Subcutaneous abdominal adipose tissue (tissue), 5 donors: ENCODE data around the gene UCK2.

Experiments used
- H3K27ac ChIP-seq: one replicate; pipeline ENCODE4 v1.7.0; 2013; ENCODE audit warnings: low read depth, mild to moderate bottlenecking, inconsistent platforms, low read length, moderate library complexity
- H3K27me3 ChIP-seq, 5 donors: one replicate each; pipeline ENCODE4 v1.7.0; 2013; ENCODE audit warnings: low read length in 5 of 5, inconsistent platforms in 1 of 5; ENCODE audit not compliant: control insufficient read depth in 5 of 5, insufficient read depth in 4 of 5
- H3K36me3 ChIP-seq, 5 donors: one replicate each; pipeline ENCODE4 v1.7.0; 2013; ENCODE audit warnings: low read length in 5 of 5; ENCODE audit not compliant: control insufficient read depth in 5 of 5, insufficient read depth in 5 of 5
- H3K4me1 ChIP-seq, 5 donors: one replicate each; pipeline ENCODE4 v1.7.0; 2013; ENCODE audit warnings: low read length in 5 of 5, mild to moderate bottlenecking in 3 of 5, moderate library complexity in 1 of 5; ENCODE audit not compliant: control insufficient read depth in 5 of 5, insufficient read depth in 5 of 5
- H3K4me3 ChIP-seq, 5 donors: one replicate each; pipeline ENCODE4 v1.7.0; 2013; ENCODE audit warnings: low read length in 5 of 5, low read depth in 1 of 5
- H3K9ac ChIP-seq, 5 donors: one replicate each; pipeline ENCODE4 v1.7.0; 2013; ENCODE audit warnings: low read length in 5 of 5, mild to moderate bottlenecking in 4 of 5, moderate library complexity in 3 of 5
- H3K9me3 ChIP-seq, 5 donors: one replicate each; pipeline ENCODE4 v1.7.0; 2013; ENCODE audit warnings: low read length in 5 of 5; ENCODE audit not compliant: control insufficient read depth in 5 of 5
- donor health status: healthy.
- donor health status: healthy.
- donor health status: healthy.
- donor health status: healthy.
- donor health status: healthy.

The UCK2 gene

GRCh38 chr1:165843304-165843703 lies 15.9 kb downstream of the UCK2 start:
- Histone ChIP-seq H3K4me1 (peaks cover 0 to 10% (median 9%) of the 10 kb centered on the region in 5 donors), H3K27me3 (no peaks in the 10 kb centered on the region), H3K27ac (no peak overlapping the region), H3K36me3 (no peaks in the 10 kb centered on the region), H3K9ac (no peak overlapping the region), H3K4me3 (no peak overlapping the region), H3K9me3 (no peaks in the 10 kb centered on the region)

DNA sequence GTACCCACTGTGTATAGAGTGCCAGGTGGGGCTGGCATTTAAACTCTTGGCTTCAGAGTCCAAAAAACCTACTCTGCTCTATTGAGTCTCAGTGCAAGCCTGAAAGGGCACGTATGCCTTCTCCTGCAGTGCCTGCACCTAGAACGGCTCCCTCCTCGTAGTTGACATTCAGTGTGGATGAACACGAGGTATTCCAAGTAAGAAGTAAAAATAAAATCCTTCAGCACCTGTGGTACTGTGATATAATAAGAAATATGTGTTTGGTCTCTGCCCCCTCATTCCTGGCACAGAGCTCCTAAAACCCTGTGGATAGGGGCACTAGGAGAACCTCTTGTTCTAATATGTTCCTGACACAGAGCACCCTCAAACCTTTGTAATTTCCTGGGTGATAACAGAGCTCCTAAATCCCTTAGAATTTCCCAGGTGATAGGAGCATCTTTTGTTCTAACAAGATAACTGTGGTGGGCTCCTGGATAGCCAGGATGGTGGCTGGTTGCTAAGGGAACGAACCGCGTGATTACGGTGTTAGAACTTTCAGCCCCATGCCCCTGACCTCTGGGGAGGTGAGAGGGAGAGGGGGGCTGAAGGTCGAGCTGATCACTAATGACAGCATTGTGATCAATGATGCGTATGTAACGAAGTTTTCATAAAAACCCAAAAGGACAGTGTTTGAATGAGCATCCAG lies 16.8 kb downstream of the UCK2 start:
- no peaks in the 10 kb centered on the region for H3K9me3 ChIP-seq
- H3K4me1 ChIP-seq = peaks cover 0 to 12% (median 9%) of the 10 kb centered on the region in 5 donors
- H3K27me3 ChIP-seq = no peaks in the 10 kb centered on the region
- H3K36me3 ChIP-seq = no peaks in the 10 kb centered on the region
- H3K27ac ChIP-seq = no peak overlapping the region
- no peak overlapping the region for H3K4me3 ChIP-seq
- no peak overlapping the region for H3K9ac ChIP-seq

- H3K27me3 ChIP-seq = no peaks in the 10 kb centered on the region
- no peak overlapping the region for H3K4me3 ChIP-seq
- no peaks in the 10 kb centered on the region for H3K9me3 ChIP-seq
- no peak overlapping the region for H3K9ac ChIP-seq
- H3K4me1 ChIP-seq = peaks cover 0 to 17% (median 9%) of the 10 kb centered on the region in 5 donors
- no peaks in the 10 kb centered on the region for H3K36me3 ChIP-seq
- H3K27ac ChIP-seq = no peak overlapping the region
These were observed 17.5 kb downstream of the UCK2 start for GRCh38 chr1:165844933-165845332.

GRCh38 chr1:165845569-165845968 lies 18.2 kb downstream of the UCK2 start:
- H3K36me3 ChIP-seq = no peaks in the 10 kb centered on the region
- peaks cover 0 to 17% (median 9%) of the 10 kb centered on the region in 5 donors for H3K4me1 ChIP-seq
- H3K27me3 ChIP-seq = no peaks in the 10 kb centered on the region
- H3K4me3 ChIP-seq = no peak overlapping the region
- H3K9me3 ChIP-seq = no peaks in the 10 kb centered on the region
- no peak overlapping the region for H3K9ac ChIP-seq
- no peak overlapping the region for H3K27ac ChIP-seq

- H3K27ac ChIP-seq = no peak overlapping the region
- no peak overlapping the region for H3K4me3 ChIP-seq
- no peaks in the 10 kb centered on the region for H3K27me3 ChIP-seq
- H3K9ac ChIP-seq = no peak overlapping the region
- H3K4me1 ChIP-seq = peaks cover 0 to 17% (median 9%) of the 10 kb centered on the region in 5 donors
- no peaks in the 10 kb centered on the region for H3K9me3 ChIP-seq
- H3K36me3 ChIP-seq = no peaks in the 10 kb centered on the region
These were observed 18.8 kb downstream of the UCK2 start for GRCh38 chr1:165845992-165846748.

- Histone ChIP-seq H3K9ac (no peak overlapping the region), H3K36me3 (no peaks in the 10 kb centered on the region), H3K27me3 (no peaks in the 10 kb centered on the region), H3K4me1 (peaks cover 0 to 13% (median 5%) of the 10 kb centered on the region in 5 donors), H3K27ac (no peak overlapping the region), H3K4me3 (no peak overlapping the region), H3K9me3 (no peaks in the 10 kb centered on the region)
These were observed 20.1 kb downstream of the UCK2 start for GRCh38 chr1:165847486-165847885.

- Histone ChIP-seq H3K9ac (no peak overlapping the region), H3K4me3 (no peak overlapping the region), H3K4me1 (peaks cover 0 to 13% (median 5%) of the 10 kb centered on the region in 5 donors), H3K27me3 (no peaks in the 10 kb centered on the region), H3K9me3 (no peaks in the 10 kb centered on the region), H3K36me3 (no peaks in the 10 kb centered on the region), H3K27ac (no peak overlapping the region)
These were observed 22.1 kb downstream of the UCK2 start for GRCh38 chr1:165849353-165850133.

DNA sequence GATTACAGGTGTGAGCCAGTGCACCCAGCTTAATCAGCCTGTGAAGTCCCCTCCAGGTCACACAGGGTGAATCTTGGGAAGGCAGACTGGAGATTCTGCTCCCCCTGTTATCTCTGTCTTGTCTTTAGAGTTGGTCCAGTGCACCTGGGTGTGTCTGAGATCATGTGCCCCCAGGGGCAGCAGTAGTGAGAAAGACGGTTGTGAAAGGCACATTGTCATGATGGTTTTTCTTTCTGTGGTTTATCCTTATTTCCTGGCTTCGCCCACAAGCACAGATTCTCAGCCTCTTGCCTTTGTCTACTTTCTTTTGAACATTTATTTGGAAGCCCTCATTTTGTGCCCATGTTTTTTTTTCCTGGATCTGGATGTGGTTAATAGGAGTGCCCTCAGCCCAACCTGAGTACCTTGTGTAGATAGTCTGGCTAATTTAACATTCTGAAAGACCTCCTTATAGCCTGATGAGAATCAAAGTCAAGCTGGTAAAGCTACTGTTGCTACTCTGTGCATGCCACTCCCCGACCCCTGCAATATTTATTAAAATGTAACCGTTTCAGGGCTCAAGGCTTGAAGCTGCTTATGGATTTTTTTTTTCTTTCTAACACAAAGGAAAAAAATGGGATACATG lies 23.7 kb downstream of the UCK2 start:
- Histone ChIP-seq H3K9ac (no peak overlapping the region), H3K4me3 (no peak overlapping the region), H3K36me3 (no peaks in the 10 kb centered on the region), H3K27ac (no peak overlapping the region), H3K9me3 (no peaks in the 10 kb centered on the region), H3K27me3 (no peaks in the 10 kb centered on the region), H3K4me1 (peaks cover 0 to 13% (median 5%) of the 10 kb centered on the region in 5 donors)

GRCh38 chr1:165852871-165853270 lies 25.5 kb downstream of the UCK2 start:
- Histone ChIP-seq H3K4me3 (no peak overlapping the region), H3K27me3 (no peaks in the 10 kb centered on the region), H3K9me3 (no peaks in the 10 kb centered on the region), H3K4me1 (peaks cover 0 to 23% (median 11%) of the 10 kb centered on the region in 5 donors), H3K27ac (no peak overlapping the region), H3K36me3 (no peaks in the 10 kb centered on the region), H3K9ac (no peak overlapping the region)
